Liver (tissue), 3 donors: Measurements from ENCODE around the gene TMCC2.

ENCODE experiments used
- ATF3 ChIP-seq: IDR thresholded peaks from 2 replicates; pipeline ENCODE4 v1.6.1; 2016; ENCODE audit warnings: antibody characterized with exemption
- CTCF ChIP-seq: fragments of 150-350 bp; IDR thresholded peaks from 2 replicates; pipeline ENCODE4 v1.5.1; 2017; ENCODE audit warnings: improper control_type of control experiment, low read depth, low read length; ENCODE audit not compliant: missing input control
- EGR1 ChIP-seq, 2 donors: IDR thresholded peaks; 2 replicates each; pipeline ENCODE4 v1.6.1; 2016 to 2018; ENCODE audit warnings: antibody characterized with exemption in 2 of 2, low read depth in 2 of 2
- FOXA1 ChIP-seq: IDR thresholded peaks from 2 replicates; pipeline ENCODE4 v1.6.1; 2016; ENCODE audit warnings: antibody characterized with exemption
- HNF4A ChIP-seq, 2 donors: conservative IDR thresholded peaks; 2 replicates each; pipeline ENCODE4 v1.6.1; 2016; ENCODE audit warnings: antibody characterized with exemption in 2 of 2, mild to moderate bottlenecking in 2 of 2
- MAX ChIP-seq: IDR thresholded peaks from 2 replicates; pipeline ENCODE4 v1.6.1; 2016; ENCODE audit warnings: antibody characterized with exemption
- NR2F2 ChIP-seq: IDR thresholded peaks from 2 replicates; pipeline ENCODE4 v1.6.1; 2016; ENCODE audit warnings: antibody characterized with exemption
- REST ChIP-seq: IDR thresholded peaks from 2 replicates; pipeline ENCODE4 v1.6.1; 2016; ENCODE audit warnings: antibody characterized with exemption, mild to moderate bottlenecking
- TAF1 ChIP-seq: conservative IDR thresholded peaks from 2 replicates; pipeline ENCODE4 v1.6.1; 2016; ENCODE audit warnings: antibody characterized with exemption, mild to moderate bottlenecking
- donor health status: healthy.
- donor health status: healthy.

GRCh38 chr1:205283270-205284147 lies 55.8 kb downstream of the TMCC2 start:
- TF ChIP-seq TAF1, result no peak
- no peak for TF ChIP-seq CTCF
- no peak for TF ChIP-seq MAX
- TF ChIP-seq REST, result no peak
- no peak for TF ChIP-seq NR2F2
- TF ChIP-seq HNF4A (conservative IDR thresholded peaks at IDR 0.05), result no peak
- TF ChIP-seq EGR1 (IDR thresholded peaks at IDR 0.05; ENCODE audit: low read depth in 2 of 2), result no peak
- no peak for TF ChIP-seq ATF3
- no peak for TF ChIP-seq FOXA1
